H1 (cell line): ENCODE measurements around the gene ANGPTL4.

Experiments used
- BACH1 ChIP-seq: IDR thresholded peaks from 2 replicates; pipeline ENCODE4 v1.6.1; 2012; ENCODE audit warnings: low read length, improper control_type of control experiment
- CEBPB ChIP-seq: IDR thresholded peaks from 2 replicates; pipeline ENCODE4 v1.6.1; 2012; ENCODE audit warnings: low read depth, low read length
- CHD7 ChIP-seq: fragments of 300-600 bp; sonication (generic); IDR thresholded peaks from 2 replicates; pipeline ENCODE4 v1.7.1; 2012; ENCODE audit warnings: low read length, moderate library complexity, mild to moderate bottlenecking, inconsistent platforms; ENCODE audit not compliant: insufficient replicate concordance
- CREB1 ChIP-seq: IDR thresholded peaks from 2 replicates; pipeline ENCODE4 v1.6.1; 2012; ENCODE audit warnings: inconsistent platforms
- CTCF ChIP-seq, 3 experiments: IDR thresholded peaks; 1 replicate in 2 of 3; 2 replicates in 1 of 3; pipeline versions ENCODE4 v1.5.1 to v1.6.1; 2011; ENCODE audit warnings: low read length in 3 of 3, mild to moderate bottlenecking in 3 of 3, inconsistent platforms in 2 of 3, low read depth in 1 of 3, moderate library complexity in 1 of 3; ENCODE audit not compliant: insufficient read depth in 1 of 3; ENCODE audit errors: control extremely low read depth in 1 of 3
- E2F6 ChIP-seq: IDR thresholded peaks from 2 replicates; pipeline ENCODE4 v1.6.1; 2012; ENCODE audit warnings: inconsistent platforms
- EZH2 ChIP-seq: fragments of 200-600 bp; sonication (generic); IDR thresholded peaks from 2 replicates; pipeline ENCODE4 v1.7.1; 2012; ENCODE audit warnings: low read depth, mild to moderate bottlenecking, moderate library complexity, low read length, inconsistent platforms; ENCODE audit not compliant: severe bottlenecking
- POLR2A ChIP-seq, 2 experiments: IDR thresholded peaks; 1 replicate in 1 of 2; 2 replicates in 1 of 2; pipeline ENCODE4 v1.6.1; 2011; ENCODE audit warnings: low read depth in 2 of 2, low read length in 2 of 2, mild to moderate bottlenecking in 2 of 2; ENCODE audit errors: control extremely low read depth in 1 of 2
- SP2 ChIP-seq: IDR thresholded peaks from 2 replicates; pipeline ENCODE4 v1.6.1; 2012; ENCODE audit warnings: mild to moderate bottlenecking, low read length, inconsistent platforms
- TBP ChIP-seq: IDR thresholded peaks from 2 replicates; pipeline ENCODE4 v1.6.1; 2011; ENCODE audit warnings: low read depth, low read length, improper control_type of control experiment
- USF2 ChIP-seq: IDR thresholded peaks from 2 replicates; pipeline ENCODE4 v1.6.1; 2011; ENCODE audit warnings: low read length, improper control_type of control experiment
- ZNF274 ChIP-seq: IDR thresholded peaks from 2 replicates; pipeline ENCODE4 v1.7.0; 2012; ENCODE audit warnings: low read length, borderline replicate concordance; ENCODE audit errors: extremely low read depth

- no peak for TF ChIP-seq CTCF (IDR thresholded peaks at IDR 0.05; ENCODE audit: control extremely low read depth in 1 of 3, insufficient read depth in 1 of 3, low read depth in 1 of 3, low read length in 3 of 3)
- TF ChIP-seq ZNF274, result no peak
- no peak for TF ChIP-seq SP2
- TF ChIP-seq CEBPB, result no peak
- no peak for TF ChIP-seq E2F6
- no peak for TF ChIP-seq EZH2
- no peak for TF ChIP-seq TBP
- no peak for TF ChIP-seq BACH1
- TF ChIP-seq CHD7, result no peak
- no peak for TF ChIP-seq USF2
- no peak for TF ChIP-seq POLR2A (IDR thresholded peaks at IDR 0.05; ENCODE audit: control extremely low read depth in 1 of 2, low read depth in 2 of 2, low read length in 2 of 2)
- TF ChIP-seq CREB1, result no peak
These were observed 6.4 kb downstream of the ANGPTL4 start for GRCh38 chr19:8370176-8371010.
